ENCODE data around the gene C8A. TPM values are rescaled to one million over a fixed set of nuclear protein-coding genes. Genes with fewer than 3 reads are reported as not detected.

The C8A gene
- polyA plus RNA-seq, 1 donor (not counting 4 experiments of a cell fraction or from before 2014, with no cell fraction given) = not detected

DNA sequence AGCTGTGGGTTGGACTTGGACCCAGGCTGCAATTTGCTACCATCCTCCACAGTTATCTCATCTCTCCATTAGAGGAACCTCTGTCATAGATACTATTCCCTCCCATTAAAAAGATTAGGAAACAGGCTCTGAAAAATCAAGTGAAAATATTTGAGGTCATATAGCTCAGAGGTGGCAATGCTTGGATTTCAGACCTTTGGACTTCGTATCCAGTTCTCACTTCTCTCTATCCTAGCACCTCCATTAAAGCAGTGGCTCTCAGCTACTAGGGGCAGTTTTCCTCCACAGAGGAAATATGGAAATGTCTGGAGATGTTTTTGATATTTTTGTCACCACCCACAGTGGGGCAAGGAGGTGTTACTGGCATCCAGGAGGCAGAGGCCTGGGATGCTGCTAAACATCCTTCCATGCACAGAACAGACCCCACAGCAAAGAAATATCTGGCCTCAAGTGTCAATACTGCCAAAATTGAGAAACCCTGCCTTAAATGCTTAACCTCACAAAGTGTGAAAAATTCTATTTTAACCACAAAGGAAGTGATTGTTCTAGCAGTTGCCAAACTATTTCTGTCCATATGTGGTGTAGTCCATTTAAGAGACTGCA is 54.1 kb downstream of the C8A start:
- H3K27ac ChIP-seq (ENCODE audit: control insufficient read depth, insufficient read depth, low read length) = no peak overlapping the region
- no peak overlapping the region for H2AFZ ChIP-seq (ENCODE audit: control insufficient read depth, low read length)
- no peaks in the 10 kb centered on the region for H3K4me1 ChIP-seq (ENCODE audit: control insufficient read depth, extremely low read depth, insufficient read depth, low read length)
- dilution Hi-C loops (cut with MboI; ENCODE audit: extremely low pct_ligation_motif_present, low sequenced_read_pairs) = no loop called here
- H3K27me3 ChIP-seq (ENCODE audit: control insufficient read depth, extremely low read depth, insufficient read depth, low read length) = no peaks in the 10 kb centered on the region
- DNase-seq (ENCODE audit: low read depth, low spot score) (no peak), FAIRE-seq (no peak)
- TF ChIP-seq EZH2 (IDR thresholded peaks at IDR 0.05; ENCODE audit: low read length) = no peak
- TF ChIP-seq, protein P1, sequence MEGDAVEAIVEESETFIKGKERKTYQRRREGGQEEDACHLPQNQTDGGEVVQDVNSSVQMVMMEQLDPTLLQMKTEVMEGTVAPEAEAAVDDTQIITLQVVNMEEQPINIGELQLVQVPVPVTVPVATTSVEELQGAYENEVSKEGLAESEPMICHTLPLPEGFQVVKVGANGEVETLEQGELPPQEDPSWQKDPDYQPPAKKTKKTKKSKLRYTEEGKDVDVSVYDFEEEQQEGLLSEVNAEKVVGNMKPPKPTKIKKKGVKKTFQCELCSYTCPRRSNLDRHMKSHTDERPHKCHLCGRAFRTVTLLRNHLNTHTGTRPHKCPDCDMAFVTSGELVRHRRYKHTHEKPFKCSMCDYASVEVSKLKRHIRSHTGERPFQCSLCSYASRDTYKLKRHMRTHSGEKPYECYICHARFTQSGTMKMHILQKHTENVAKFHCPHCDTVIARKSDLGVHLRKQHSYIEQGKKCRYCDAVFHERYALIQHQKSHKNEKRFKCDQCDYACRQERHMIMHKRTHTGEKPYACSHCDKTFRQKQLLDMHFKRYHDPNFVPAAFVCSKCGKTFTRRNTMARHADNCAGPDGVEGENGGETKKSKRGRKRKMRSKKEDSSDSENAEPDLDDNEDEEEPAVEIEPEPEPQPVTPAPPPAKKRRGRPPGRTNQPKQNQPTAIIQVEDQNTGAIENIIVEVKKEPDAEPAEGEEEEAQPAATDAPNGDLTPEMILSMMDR (optimal IDR thresholded peaks at IDR 0.05 in 1 of 3, IDR thresholded peaks at IDR 0.05 in 1 of 3, conservative IDR thresholded peaks at IDR 0.05 in 1 of 3; ENCODE audit: extremely low read depth in 1 of 3, insufficient read depth in 2 of 3, low read length in 3 of 3) = no peak
- no peaks in the 10 kb centered on the region for H3K36me3 ChIP-seq (ENCODE audit: control insufficient read depth in 2 of 2, extremely low read depth in 1 of 2, insufficient read depth in 2 of 2, low read length in 2 of 2)
- no peaks in the 10 kb centered on the region for H3K79me2 ChIP-seq (ENCODE audit: control insufficient read depth, insufficient read depth, low read length)
- H3K9ac ChIP-seq (ENCODE audit: control insufficient read depth, extremely low read depth, insufficient read depth, low read length) = no peak overlapping the region
- no peaks in the 10 kb centered on the region for H4K20me1 ChIP-seq (ENCODE audit: control insufficient read depth, extremely low read depth, insufficient read depth, low read length)
- H3K9me1 ChIP-seq (ENCODE audit: control insufficient read depth, extremely low read depth, insufficient read depth, low read length) = no peaks in the 10 kb centered on the region
- no peaks in the 10 kb centered on the region for H3K9me3 ChIP-seq (ENCODE audit: control insufficient read depth, low read depth, low read length)
- no peak overlapping the region for H3K4me3 ChIP-seq (ENCODE audit: control insufficient read depth in 2 of 3, extremely low read depth in 1 of 3, insufficient read depth in 2 of 3, low read depth in 1 of 3, low read length in 3 of 3)
- no peak overlapping the region for H3K4me2 ChIP-seq (ENCODE audit: control insufficient read depth, extremely low read depth, insufficient read depth, low read depth, low read length)

DNA sequence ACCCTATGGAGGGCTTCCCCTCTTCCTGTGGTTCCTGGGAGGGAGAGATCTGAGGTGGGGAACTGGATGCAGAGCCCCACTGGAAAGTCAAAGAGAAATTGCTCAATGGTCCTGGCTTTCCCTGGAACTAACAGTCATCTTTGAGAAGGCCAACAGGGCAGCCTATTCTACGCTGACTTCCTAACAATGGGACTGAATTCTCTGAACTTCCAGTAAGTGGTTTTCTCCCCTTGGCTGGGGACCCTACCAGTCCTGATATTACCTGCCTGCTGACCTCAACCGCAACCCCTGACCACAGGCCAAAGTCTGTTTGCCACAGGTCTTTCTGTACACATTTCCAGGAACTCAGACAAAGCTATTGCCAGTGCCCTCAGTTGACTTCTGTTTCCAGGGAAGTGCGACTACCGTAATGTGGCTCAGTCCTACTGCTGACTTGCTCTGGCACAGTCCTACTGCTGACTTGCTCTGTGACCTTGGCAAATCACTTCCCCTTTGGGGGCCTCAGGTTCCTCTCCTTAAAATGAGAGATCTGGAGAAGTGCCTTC is 55.9 kb downstream of the C8A start:
- Histone ChIP-seq H3K79me2 (ENCODE audit: control insufficient read depth, insufficient read depth, low read length) (no peaks in the 10 kb centered on the region), H3K36me3 (ENCODE audit: control insufficient read depth in 2 of 2, extremely low read depth in 1 of 2, insufficient read depth in 2 of 2, low read length in 2 of 2) (no peaks in the 10 kb centered on the region), H3K27ac (ENCODE audit: control insufficient read depth, insufficient read depth, low read length) (no peak overlapping the region), H3K9ac (ENCODE audit: control insufficient read depth, extremely low read depth, insufficient read depth, low read length) (no peak overlapping the region), H3K4me2 (ENCODE audit: control insufficient read depth, extremely low read depth, insufficient read depth, low read depth, low read length) (no peak overlapping the region), H2AFZ (ENCODE audit: control insufficient read depth, low read length) (no peak overlapping the region), H3K27me3 (ENCODE audit: control insufficient read depth, extremely low read depth, insufficient read depth, low read length) (no peaks in the 10 kb centered on the region), H3K9me3 (ENCODE audit: control insufficient read depth, low read depth, low read length) (no peaks in the 10 kb centered on the region), H3K4me3 (ENCODE audit: control insufficient read depth in 2 of 3, extremely low read depth in 1 of 3, insufficient read depth in 2 of 3, low read depth in 1 of 3, low read length in 3 of 3) (no peak overlapping the region), H3K4me1 (ENCODE audit: control insufficient read depth, extremely low read depth, insufficient read depth, low read length) (no peaks in the 10 kb centered on the region), H4K20me1 (ENCODE audit: control insufficient read depth, extremely low read depth, insufficient read depth, low read length) (no peaks in the 10 kb centered on the region), H3K9me1 (ENCODE audit: control insufficient read depth, extremely low read depth, insufficient read depth, low read length) (no peaks in the 10 kb centered on the region)
- no peak for TF ChIP-seq EZH2 (IDR thresholded peaks at IDR 0.05; ENCODE audit: low read length)
- TF ChIP-seq, protein P1 (optimal IDR thresholded peaks at IDR 0.05 in 1 of 3, IDR thresholded peaks at IDR 0.05 in 1 of 3, conservative IDR thresholded peaks at IDR 0.05 in 1 of 3; ENCODE audit: extremely low read depth in 1 of 3, insufficient read depth in 2 of 3, low read length in 3 of 3) = no peak
- no peak for DNase-seq (ENCODE audit: low read depth, low spot score)
- dilution Hi-C loops (cut with MboI; ENCODE audit: extremely low pct_ligation_motif_present, low sequenced_read_pairs) = no loop called here
- no peak for FAIRE-seq

All from keratinocyte (primary cell).